ENCODE data around the gene SPAG4. TPM values are rescaled to one million over a fixed set of nuclear protein-coding genes. Genes with fewer than 3 reads are reported as not detected.

SPAG4 gene
- polyA plus RNA-seq, 1 donor (not counting 4 experiments of a cell fraction or from before 2014, with no cell fraction given), result 0.93 TPM

GRCh38 chr20:35643045-35643444 is 27.4 kb downstream of the SPAG4 start:
- peaks cover 76% of the 10 kb centered on the region for H3K79me2 ChIP-seq (ENCODE audit: control insufficient read depth, insufficient read depth, low read length)
- FAIRE-seq (no peak), DNase-seq (ENCODE audit: low read depth, low spot score) (no peak)
- H3K27me3 ChIP-seq (ENCODE audit: control insufficient read depth, extremely low read depth, insufficient read depth, low read length), result no peaks in the 10 kb centered on the region
- H3K27ac ChIP-seq (ENCODE audit: control insufficient read depth, insufficient read depth, low read length), result no peak overlapping the region
- no peaks in the 10 kb centered on the region for H3K9me3 ChIP-seq (ENCODE audit: control insufficient read depth, low read depth, low read length)
- H3K9me1 ChIP-seq (ENCODE audit: control insufficient read depth, extremely low read depth, insufficient read depth, low read length), result peaks cover 5% of the 10 kb centered on the region
- H3K4me2 ChIP-seq (ENCODE audit: control insufficient read depth, extremely low read depth, insufficient read depth, low read depth, low read length), result no peak overlapping the region
- TF ChIP-seq CTCF (optimal IDR thresholded peaks at IDR 0.05 in 1 of 3, IDR thresholded peaks at IDR 0.05 in 1 of 3, conservative IDR thresholded peaks at IDR 0.05 in 1 of 3; ENCODE audit: extremely low read depth in 1 of 3, insufficient read depth in 2 of 3, low read length in 3 of 3) (no peak), EZH2 (IDR thresholded peaks at IDR 0.05; ENCODE audit: low read length) (no peak)
- dilution Hi-C loops (cut with MboI; ENCODE audit: extremely low pct_ligation_motif_present, low sequenced_read_pairs), result no loop called here
- H2AFZ ChIP-seq (ENCODE audit: control insufficient read depth, low read length), result no peak overlapping the region
- H4K20me1 ChIP-seq (ENCODE audit: control insufficient read depth, extremely low read depth, insufficient read depth, low read length), result peaks cover 11% of the 10 kb centered on the region
- H3K4me1 ChIP-seq (ENCODE audit: control insufficient read depth, extremely low read depth, insufficient read depth, low read length), result peaks cover 9% of the 10 kb centered on the region
- H3K36me3 ChIP-seq (ENCODE audit: control insufficient read depth in 2 of 2, extremely low read depth in 1 of 2, insufficient read depth in 2 of 2, low read length in 2 of 2), result peaks cover 5 to 8% of the 10 kb centered on the region in 2 experiments
- H3K4me3 ChIP-seq (ENCODE audit: control insufficient read depth in 2 of 3, extremely low read depth in 1 of 3, insufficient read depth in 2 of 3, low read depth in 1 of 3, low read length in 3 of 3), result no peak overlapping the region
- H3K9ac ChIP-seq (ENCODE audit: control insufficient read depth, extremely low read depth, insufficient read depth, low read length), result no peak overlapping the region

- DNase-seq (ENCODE audit: low read depth, low spot score), result no peak
- dilution Hi-C loops (cut with MboI; ENCODE audit: extremely low pct_ligation_motif_present, low sequenced_read_pairs), result no loop called here
- H3K9ac ChIP-seq (ENCODE audit: control insufficient read depth, extremely low read depth, insufficient read depth, low read length), result no peak overlapping the region
- H4K20me1 ChIP-seq (ENCODE audit: control insufficient read depth, extremely low read depth, insufficient read depth, low read length), result peaks cover 15% of the 10 kb centered on the region
- no peak overlapping the region for H3K27ac ChIP-seq (ENCODE audit: control insufficient read depth, insufficient read depth, low read length)
- H3K27me3 ChIP-seq (ENCODE audit: control insufficient read depth, extremely low read depth, insufficient read depth, low read length), result no peaks in the 10 kb centered on the region
- no peak for FAIRE-seq
- peaks cover 5% of the 10 kb centered on the region for H3K9me1 ChIP-seq (ENCODE audit: control insufficient read depth, extremely low read depth, insufficient read depth, low read length)
- peaks cover 5 to 8% of the 10 kb centered on the region in 2 experiments for H3K36me3 ChIP-seq (ENCODE audit: control insufficient read depth in 2 of 2, extremely low read depth in 1 of 2, insufficient read depth in 2 of 2, low read length in 2 of 2)
- H3K4me1 ChIP-seq (ENCODE audit: control insufficient read depth, extremely low read depth, insufficient read depth, low read length), result peaks cover 9% of the 10 kb centered on the region
- H3K79me2 ChIP-seq (ENCODE audit: control insufficient read depth, insufficient read depth, low read length), result peaks cover 82% of the 10 kb centered on the region
- no peak for TF ChIP-seq EZH2 (IDR thresholded peaks at IDR 0.05; ENCODE audit: low read length)
- TF ChIP-seq CTCF (optimal IDR thresholded peaks at IDR 0.05 in 1 of 3, IDR thresholded peaks at IDR 0.05 in 1 of 3, conservative IDR thresholded peaks at IDR 0.05 in 1 of 3; ENCODE audit: extremely low read depth in 1 of 3, insufficient read depth in 2 of 3, low read length in 3 of 3), result no peak
- no peaks in the 10 kb centered on the region for H3K9me3 ChIP-seq (ENCODE audit: control insufficient read depth, low read depth, low read length)
- H3K4me2 ChIP-seq (ENCODE audit: control insufficient read depth, extremely low read depth, insufficient read depth, low read depth, low read length), result no peak overlapping the region
- H2AFZ ChIP-seq (ENCODE audit: control insufficient read depth, low read length), result no peak overlapping the region
- no peak overlapping the region for H3K4me3 ChIP-seq (ENCODE audit: control insufficient read depth in 2 of 3, extremely low read depth in 1 of 3, insufficient read depth in 2 of 3, low read depth in 1 of 3, low read length in 3 of 3)
Measured at GRCh38 chr20:35644806-35645205, 29.2 kb downstream of the SPAG4 start.
